HT-29 (cell line): ENCODE data around the gene SHC3. TPM values are rescaled to one million over a fixed set of nuclear protein-coding genes. Genes with fewer than 3 reads are reported as not detected.

ENCODE experiments used
- DNase-seq: peaks from one replicate; pipeline ENCODE4 v3.0.0-alpha.2; 2015; ENCODE audit warnings: low spot score
- total RNA-seq: library from RNA; depleted of rRNA; stranded (reverse); fragments of >200 nt; shearing (Covaris generic); gene quantifications from 2 replicates; pipeline ENCODE4 v1.2.3, GENCODE V29; 2014

The SHC3 gene
- total RNA-seq, 1 experiment from 2014 or later: 0.23 TPM

DNA sequence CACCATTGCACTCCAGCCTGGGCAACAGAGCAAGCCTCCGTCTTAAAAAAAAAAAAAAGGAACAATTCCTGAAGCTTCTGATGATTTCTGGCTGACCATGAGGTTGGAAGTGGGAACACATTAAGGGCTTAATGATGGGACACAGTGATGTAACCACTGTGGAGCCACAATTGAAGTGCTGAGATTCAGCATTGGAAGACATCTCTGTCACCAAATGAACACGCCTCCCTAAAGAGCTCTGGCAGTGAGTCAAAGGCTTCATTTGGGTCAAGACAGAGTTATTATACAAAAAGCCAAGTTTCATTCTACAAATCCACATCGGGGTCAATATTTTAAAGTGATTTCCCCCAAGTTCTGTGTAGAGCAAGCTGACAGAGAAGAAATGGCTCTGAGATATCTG lies 191.8 kb downstream of the SHC3 start:
- no peak for DNase-seq

DNA sequence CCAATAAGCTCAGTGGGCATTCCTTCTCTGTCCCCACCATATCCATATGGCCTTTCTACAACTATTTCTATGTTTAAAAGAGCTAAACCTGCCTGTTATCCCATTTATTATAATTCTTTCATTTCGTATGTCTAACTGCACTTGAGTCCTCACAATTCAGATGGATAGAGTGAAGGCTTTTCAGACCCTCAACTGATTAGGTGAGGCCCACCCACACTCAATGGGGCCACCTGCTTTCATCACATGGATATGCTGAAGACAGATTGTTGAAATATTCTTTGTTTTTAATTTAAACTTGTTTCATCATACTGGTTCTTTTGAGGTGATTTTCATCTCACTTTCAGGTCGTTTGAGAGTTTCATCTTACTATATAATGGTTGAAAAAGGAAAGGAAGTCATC lies 193.0 kb downstream of the SHC3 start:
- DNase-seq: no peak

DNA sequence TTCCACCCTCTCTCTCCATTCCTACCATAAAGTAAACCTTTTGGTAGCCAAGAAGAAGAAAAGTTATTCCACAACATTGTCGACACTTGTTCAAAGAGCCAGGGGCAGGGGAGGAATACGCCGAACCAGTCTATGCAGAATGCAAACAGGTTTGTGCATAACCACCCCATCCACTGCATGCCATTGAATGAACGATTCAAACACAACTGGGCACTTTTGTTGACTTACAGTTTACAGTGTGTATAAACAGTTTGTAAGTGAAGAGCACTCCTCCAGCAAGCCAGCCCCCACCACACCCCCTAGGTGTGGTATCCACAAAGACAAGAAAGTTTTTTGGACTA lies 194.1 kb downstream of the SHC3 start:
- no peak for DNase-seq

DNA sequence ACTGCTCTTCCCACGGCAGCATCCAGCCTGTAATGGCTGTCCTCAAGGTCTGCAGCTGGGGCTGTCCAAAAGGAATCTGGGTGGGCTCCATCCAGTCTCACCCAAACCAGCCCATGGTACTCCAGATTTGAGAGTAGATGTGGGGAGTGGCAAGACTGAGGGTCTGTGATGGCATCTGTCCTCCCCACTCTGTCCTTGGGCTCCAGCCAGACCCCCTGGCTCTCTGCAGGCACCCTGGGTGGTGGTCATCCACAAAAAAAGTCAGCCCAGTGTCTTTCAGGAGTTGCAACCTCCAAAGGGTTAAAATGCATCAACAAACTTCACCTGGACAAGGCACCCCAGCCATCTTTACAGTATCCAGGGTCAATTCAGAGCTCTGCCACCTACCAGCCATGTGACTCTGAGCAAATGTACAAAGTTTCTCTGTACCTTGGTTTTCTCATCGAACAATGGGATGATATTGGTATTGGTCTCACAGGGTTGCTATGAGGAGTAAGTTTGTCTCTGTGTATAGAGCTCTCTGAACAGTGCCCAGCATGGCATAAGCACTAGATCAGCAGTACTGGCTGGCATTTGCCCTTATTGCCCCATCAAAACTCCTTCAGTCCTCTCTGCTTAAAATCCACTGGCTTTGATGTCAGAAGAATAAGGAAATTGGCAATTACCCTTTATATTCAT lies 194.6 kb downstream of the SHC3 start:
- no peak for DNase-seq

DNA sequence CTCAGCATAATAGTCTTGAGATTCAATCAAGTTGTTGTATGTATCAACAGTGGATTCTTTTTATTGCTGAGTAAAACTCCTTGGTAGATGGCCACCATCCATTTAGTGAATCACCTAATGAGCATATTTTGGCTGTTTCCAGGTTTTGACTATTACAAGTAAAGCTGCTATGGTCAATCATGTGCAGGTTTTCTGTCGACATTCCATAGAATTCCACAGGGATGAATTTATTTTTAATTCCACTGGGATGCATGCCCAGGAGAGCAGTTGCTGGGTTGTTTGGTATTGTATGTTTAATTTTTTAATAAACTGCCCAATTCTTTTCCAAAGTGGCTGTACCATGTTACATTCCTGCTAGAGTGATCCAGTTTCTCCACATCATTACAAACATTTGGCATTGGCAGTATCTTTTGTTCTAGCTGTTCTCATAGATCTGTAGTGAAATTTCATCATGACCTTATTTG lies 197.8 kb downstream of the SHC3 start:
- DNase-seq: no peak

DNA sequence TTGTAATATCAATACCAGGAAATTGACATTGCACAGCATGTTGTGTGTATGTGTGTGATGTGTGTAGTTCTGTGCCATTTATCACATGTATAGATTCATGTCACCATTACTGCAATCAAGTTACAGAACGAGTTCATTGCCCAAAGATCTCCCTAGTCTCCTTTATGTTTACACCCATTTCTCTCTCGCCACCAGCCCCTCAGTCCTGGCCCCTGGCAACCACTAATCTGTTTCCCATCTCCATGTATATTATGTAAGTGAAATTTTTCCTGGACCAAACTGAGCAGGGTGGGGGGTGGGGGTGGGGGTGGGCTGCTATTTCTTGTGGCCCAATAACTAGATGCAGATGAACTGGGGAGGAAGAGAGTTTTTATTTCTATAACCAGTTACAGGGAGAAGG lies 198.8 kb downstream of the SHC3 start:
- DNase-seq: no peak

DNA sequence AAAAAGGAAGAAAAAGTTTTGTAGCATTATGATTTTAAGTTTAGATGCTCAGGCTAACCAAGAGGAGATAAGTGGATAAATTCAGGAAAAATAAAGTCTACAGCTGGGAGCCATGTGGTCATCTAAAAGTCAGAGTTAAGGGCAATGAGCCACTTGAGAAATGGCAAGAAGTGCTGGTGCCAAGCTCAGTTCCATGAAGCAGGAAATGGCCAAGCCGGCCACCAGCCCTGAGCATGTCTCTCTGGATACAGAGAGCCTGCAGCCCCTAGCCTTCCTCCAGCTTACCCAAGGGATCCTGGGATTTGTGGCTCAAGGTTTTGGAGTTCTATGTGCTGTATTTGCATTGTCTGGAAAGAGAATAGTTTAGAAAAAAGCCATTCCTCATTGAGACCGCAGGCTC lies 199.6 kb downstream of the SHC3 start:
- DNase-seq: no peak

DNA sequence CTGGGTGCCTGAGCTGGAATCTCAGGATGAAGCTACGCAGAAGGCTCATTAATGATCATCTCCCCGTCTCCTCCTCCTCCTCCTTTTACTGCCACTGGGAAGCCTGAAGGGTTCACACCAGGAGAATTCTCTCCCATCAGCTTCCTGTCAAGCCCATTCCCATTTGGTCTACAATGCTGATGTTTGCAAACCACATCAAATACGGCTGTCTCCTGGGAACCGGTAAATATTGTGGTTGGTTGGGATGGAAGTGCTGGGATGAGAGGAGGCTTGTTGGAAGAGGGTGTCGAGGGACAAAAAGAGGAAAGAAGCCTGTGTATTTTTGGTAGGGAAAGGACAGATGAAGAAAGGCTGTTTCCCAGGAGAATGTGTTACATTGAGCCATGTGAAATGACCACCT lies 200.6 kb downstream of the SHC3 start:
- DNase-seq: no peak

DNA sequence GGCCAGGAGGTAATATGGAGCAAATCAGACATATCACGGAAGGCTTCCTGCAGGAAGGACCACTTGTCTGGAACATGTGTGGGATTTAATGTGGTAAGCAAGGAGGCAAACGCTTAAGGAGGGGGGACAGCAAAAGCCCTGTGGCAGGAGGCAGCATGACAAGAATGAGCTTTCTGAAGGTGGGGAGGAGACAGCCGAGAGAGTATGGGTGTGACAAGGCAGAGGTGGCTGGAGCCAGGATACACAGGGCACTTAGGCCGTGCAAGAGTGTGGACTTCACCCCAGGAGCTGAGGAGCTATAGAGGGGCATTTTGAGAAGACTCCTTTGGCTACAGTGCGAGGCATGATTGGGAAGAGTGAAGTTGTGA lies 201.7 kb downstream of the SHC3 start:
- DNase-seq: no peak

DNA sequence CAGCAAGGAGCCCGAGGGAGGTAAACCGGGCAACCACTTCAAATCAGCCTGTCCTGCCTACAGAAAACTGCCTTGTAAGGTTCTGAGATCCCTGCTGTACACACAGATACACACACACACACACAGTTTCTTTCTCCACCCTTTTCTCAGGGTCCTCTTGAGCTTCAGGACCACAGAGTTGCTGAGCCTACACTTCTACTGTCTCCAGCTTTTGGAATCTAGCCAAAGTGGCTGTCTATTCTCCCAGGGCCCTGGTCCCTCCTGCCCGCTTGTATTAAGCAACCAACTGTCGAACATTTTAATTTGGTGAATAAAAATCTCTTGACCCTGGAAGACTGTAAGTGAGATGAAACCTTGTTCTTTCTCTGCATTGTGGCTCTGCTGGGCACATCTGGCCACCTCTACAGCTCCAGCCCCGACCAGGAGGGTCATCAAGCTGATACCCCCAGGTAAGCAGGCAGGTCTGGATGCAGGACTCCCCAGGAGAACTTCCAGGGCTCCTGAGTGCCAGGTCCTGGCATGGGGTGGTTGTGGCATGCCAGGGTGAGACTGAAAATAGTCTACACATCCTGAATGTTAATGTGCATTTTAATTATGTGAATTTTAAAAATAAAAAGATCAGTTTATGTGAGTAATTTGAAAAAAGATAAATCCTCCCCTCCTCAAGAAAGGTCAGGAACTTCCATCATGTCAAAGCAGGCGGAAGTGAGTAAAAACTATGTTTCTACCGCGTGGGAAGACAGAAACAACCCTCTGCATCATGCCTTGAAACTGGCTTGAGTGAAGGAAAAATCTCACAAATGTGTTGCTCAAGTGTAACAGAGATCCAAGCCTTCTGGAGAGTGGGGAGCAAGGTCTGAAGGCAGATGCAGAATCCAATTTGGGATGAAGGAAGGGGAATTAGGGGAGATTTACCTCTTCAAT lies 202.4 kb downstream of the SHC3 start:
- DNase-seq: no peak

DNA sequence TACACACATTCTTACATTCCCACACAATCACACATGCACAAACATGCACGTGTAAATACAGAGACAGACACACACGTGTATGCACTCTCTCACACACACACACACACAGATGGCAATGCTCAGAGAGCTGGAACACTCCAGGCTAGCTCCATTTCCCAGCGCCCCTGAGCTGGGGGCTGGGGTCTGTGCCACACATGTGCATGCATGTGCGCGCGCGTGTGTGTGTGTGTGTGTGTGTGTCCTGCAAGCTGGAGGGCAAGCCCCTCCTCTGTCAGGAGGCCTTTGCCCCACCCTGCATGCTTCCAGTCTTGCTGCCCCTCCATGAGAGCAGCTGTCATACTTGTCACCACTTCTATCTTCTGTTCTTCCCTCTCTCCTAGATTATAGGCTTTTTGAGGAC lies 204.0 kb downstream of the SHC3 start:
- DNase-seq: no peak

DNA sequence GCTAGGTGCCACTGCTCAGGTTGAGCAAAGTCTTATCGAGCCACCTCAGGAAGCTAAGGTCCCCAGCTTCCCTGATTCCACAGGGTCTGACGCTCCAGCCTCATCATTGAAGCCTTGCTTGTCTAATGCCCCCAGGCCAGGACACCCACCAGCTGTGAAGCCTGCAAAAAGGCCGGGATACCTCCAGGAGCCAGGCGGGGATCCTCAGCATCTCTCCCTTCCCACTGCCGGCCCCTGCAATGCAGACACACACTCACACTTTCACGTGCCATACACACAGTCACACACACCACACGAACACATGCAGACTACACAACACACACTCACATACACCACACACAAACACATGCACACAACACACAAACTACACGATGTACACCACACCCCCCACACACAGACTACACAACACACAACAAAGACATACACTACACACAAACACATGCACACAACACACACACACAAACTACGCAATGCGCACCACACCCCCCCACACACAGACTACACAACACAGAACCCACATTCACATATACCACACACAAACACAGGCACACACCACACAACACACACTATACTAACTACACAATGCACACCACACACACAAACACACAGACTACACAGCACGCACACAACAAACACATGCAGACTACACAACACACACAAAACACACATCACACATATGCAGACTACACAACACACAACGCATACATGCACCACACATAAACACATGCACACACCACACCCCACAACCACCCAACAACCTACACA lies 205.2 kb downstream of the SHC3 start:
- DNase-seq: no peak

DNA sequence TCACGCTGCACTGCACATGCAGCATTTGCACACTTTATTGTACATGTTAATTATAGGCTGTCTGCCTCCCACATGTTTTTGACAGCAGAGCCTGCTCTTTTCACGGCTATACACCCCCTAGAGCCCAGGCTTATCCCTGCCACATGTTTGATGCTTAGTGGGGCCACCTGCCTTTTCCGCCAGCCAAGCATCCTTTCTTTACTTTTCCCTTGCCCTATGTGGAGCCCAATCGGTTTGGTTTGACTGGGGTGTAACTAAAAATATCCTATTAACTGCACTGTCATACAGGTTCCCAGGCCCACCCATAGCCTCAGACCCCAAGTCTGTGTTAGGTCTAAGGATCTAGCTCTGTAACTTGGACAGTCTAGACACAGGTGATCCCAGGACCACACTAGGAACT lies 206.2 kb downstream of the SHC3 start:
- no peak for DNase-seq

DNA sequence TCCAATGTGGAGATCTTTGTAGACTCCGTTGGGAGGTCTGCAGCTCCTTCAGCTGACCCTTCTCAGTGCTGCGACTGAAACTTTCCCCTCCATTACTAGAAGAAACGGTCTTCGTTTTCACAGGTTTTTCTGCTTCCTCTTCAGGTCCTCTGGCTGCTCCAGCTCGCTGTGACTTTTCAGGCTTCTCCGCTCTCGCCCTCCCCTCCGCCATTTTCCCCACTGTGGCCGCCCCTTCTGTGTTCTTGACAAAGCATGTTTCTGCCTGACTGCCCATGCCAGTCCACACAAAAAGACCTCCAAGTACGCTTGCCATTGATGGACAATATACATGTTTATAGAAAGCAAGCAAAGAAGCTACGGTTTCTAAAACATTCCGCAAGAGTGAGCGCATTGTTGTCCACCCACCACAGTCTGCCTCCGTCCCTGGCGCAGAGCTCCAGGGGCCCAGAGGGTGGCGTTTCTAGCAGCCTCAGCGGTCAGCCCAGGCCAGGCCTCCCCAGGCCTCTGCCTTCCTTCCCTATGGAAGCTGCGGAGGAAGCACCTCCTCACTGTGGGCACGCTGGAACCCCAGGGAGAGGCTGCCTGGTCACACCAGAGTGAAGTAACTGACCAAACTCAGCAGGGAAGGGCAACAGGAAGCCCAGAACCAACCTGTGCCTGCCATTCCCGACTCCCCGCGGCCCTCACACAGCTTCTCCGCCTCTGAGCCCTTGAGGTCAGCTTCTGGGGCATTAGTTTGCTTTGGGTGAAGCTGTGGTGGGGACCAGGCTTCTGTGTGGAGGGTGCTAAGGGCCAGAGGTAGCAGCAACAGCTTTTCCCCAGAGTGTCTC lies 207.3 kb downstream of the SHC3 start:
- no peak for DNase-seq

DNA sequence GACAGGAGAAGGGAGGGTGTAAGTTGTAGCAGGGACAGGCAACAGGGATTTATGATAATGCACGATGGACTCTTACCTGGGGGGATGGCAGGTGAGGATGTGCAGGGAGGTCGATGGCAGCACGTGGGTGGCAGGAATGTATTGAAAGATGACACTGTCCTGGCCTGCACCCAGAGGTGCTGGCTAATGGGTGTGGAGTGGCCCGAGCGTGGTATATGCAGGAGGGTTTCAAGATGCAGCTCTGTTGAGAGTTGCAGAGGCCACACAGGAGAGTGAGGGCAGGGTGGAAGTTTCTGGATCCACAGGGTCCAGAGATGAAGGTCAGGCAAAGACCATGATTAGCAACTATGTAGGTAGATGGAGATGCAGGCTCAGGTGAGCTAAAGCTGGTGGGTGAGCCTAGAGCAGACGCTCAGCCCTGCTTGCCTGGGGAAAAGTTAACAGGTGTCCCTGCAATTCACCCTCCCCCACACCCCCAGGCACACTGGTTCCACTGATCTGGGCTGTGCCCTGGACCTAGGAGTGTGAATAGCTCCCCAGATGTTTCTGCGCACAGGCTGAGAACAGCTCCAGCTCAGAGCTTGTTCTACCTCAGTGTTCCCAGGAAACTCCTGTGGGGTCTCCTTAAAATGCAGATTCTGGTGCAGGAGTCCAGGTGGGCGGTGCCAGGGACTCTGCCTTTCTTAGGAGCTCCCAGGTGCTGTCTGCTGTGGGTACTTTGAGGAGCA lies 208.8 kb downstream of the SHC3 start:
- DNase-seq: no peak

DNA sequence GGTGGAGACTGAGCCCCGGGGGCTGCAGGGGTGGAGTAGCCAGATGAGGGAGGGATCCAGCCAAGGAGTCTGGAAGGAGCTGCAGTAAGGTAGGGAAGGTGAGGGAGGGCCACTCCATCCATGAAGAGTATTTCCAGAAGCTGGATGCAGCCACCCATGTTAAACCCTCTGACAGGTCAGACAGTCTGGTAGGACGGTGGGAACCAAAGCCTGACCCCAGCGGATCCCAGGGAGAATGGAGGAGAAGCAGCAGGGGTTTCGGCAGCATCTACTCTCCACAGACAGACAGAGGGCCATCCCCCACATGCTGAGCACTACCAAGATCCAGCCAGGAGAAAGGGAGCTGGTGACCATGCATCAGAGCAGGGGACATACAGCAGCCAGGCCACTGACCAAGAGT lies 209.8 kb downstream of the SHC3 start:
- no peak for DNase-seq

DNA sequence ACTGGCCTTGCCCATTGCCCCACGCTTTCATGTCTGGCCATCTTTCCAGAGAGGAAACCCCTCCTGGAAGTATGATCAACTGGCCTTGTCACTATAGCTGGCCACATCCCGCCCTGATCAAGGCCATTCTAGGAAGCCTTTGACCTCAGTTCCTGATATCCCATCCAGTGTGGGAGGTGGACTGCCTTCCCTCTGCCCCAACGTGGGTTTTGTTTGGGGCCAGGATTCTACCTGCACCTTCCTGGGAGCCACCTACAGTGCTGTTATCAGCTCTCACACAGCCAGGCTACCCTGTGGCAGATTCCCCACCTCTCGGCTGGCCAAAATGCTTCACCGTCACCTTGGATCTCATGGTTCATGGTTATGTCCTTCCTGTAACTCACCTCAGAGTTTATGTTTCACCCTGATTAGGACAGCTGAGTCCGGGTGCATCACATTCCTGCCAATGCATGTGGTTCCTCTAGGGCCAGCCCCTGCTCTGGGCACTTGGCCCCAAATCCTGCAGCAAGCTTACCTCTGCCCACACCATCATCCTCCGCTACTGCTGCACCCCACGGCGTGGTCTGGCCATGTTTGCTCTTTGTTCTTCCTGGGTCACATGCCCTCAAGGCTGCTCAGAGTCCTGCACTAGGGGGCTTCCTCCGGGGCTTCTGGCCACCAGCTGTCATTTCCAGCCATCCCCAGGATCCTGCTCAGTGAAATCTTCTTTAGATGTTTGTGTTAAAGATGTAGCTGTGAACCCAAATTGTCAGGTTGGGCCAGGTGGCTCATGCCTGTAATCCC lies 211.5 kb downstream of the SHC3 start:
- no peak for DNase-seq

DNA sequence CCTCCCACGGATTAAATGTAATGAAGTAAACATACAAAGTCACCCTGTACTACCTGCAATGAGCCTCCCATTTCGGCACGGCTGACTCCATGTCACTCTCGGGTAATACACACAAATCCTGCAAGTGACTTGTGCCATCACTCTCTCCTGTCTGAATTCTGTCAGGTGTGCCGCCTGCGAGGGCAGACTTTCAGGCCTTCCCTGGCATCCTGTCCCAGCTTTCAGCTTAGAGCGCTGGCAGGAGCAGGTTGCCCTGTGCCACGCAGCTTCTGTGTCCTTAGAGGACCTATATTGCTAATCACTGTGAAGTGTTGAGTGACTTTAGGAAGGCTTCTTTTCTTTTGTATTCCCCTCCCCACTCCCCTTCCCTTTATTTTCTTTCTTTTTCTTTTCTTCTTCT lies 213.1 kb downstream of the SHC3 start:
- DNase-seq: no peak

DNA sequence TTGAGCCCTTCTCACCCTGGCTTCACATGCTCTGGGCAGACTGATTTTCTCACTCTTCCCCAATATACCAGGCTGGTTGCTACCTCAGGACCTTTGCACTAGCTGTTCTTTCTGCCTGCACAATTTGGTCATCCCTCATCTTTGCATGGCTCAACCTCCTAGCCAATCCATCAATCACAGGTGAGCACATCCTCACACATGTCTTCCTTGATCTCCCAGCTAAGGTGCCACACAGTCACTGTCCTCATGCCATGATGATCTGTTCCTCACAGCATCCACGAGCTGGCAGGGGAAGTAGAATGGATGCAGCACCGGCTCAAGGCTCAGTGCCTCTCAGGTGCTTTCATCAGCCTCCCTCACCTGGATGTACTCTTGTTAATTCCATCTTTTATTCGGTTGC lies 218.0 kb downstream of the SHC3 start:
- DNase-seq: no peak
